Fibroblast of lung (primary cell): Measurements from ENCODE around the gene HK2.

Experiments
- EZH2 ChIP-seq: IDR thresholded peaks from 2 replicates; pipeline ENCODE4 v1.5.1; 2012; ENCODE audit warnings: low read length, control low read depth, mild to moderate bottlenecking; ENCODE audit errors: missing control alignments
- TF ChIP-seq, protein P1 (sequence below), 2 donors: IDR thresholded peaks in 1 of 2; conservative IDR thresholded peaks in 1 of 2; 1 replicate in 1 of 2; 2 replicates in 1 of 2; pipeline ENCODE4 v1.5.1; 2011 to 2012; ENCODE audit warnings: low read length in 2 of 2, control low read depth in 1 of 2, inconsistent platforms in 1 of 2, low read depth in 1 of 2, mild to moderate bottlenecking in 1 of 2

DNA sequence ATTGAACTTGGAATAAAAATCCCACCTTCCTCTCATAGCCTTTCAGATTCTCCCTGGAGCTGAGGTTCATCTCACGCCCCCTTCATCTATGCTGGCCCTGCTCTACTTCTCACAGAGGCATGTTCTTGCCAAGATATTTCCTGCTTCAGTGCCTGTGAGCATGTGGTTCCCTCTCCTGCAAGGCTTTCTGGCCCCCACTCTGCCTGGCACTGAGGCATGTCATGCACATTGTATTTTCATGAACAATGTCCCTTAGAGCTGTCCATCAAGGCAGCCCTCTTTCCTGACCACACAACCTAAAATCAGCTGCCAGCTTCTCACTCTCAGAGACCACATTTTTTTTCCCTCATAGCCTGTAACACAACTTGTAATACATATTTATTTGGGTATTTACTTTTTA, 18.0 kb upstream of the HK2 start:
- no peak for TF ChIP-seq EZH2
- TF ChIP-seq, protein P1, sequence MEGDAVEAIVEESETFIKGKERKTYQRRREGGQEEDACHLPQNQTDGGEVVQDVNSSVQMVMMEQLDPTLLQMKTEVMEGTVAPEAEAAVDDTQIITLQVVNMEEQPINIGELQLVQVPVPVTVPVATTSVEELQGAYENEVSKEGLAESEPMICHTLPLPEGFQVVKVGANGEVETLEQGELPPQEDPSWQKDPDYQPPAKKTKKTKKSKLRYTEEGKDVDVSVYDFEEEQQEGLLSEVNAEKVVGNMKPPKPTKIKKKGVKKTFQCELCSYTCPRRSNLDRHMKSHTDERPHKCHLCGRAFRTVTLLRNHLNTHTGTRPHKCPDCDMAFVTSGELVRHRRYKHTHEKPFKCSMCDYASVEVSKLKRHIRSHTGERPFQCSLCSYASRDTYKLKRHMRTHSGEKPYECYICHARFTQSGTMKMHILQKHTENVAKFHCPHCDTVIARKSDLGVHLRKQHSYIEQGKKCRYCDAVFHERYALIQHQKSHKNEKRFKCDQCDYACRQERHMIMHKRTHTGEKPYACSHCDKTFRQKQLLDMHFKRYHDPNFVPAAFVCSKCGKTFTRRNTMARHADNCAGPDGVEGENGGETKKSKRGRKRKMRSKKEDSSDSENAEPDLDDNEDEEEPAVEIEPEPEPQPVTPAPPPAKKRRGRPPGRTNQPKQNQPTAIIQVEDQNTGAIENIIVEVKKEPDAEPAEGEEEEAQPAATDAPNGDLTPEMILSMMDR (conservative IDR thresholded peaks at IDR 0.05 in 1 of 2, IDR thresholded peaks at IDR 0.05 in 1 of 2; ENCODE audit: low read depth in 1 of 2, low read length in 2 of 2): no peak
